ENCODE measurements around the gene USP33.
"Not testable (repeated sequence)": the region's sequence is repeated elsewhere in the genome, so short reads cannot be mapped to it uniquely, and the experiment has no call there.

The USP33 gene

DNA sequence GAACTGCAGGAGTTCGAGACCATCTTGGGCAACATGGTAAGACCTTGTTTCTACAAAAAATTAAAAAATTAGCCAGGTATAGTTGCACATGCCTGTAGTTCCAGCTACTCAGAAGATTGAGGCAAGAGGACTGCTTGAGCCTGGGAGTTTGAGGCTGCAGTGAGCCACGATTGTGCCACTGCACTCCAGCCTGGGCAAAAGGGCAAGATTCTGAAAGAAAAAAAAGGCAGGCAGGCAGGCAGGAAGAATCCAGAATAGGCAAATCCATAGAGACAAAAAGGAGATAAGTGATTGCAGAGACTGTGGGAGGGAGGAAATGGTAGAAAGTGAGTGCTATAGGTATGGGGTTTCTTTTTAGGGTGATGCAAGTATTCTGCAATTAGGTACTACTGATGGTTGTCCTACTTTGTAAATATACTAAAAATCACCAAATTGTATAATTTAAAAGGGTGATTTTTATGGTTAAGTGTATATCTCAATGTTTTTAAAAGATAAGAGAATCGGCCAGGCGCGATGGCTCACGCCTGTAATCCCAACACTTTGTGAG is 106.6 kb downstream of the USP33 start:
- no peak for DNase-seq (ENCODE audit: low read depth, low spot score)
- Histone ChIP-seq H3K4me1 (ENCODE audit: insufficient read depth, insufficient read length) (no peaks in the 10 kb centered on the region), H3K9me3 (ENCODE audit: insufficient read depth, low read length) (peaks cover 34% of the 10 kb centered on the region), H3K27me3 (ENCODE audit: insufficient read depth, insufficient read length) (no peaks in the 10 kb centered on the region), H3K4me3 (ENCODE audit: insufficient read length, low read depth) (no peak overlapping the region), H3K9ac (ENCODE audit: insufficient read length, low read depth) (no peak overlapping the region), H3K36me3 (ENCODE audit: insufficient read depth, insufficient read length, low read length) (peaks cover 5% of the 10 kb centered on the region)
- TF ChIP-seq ZNF274 (IDR thresholded peaks at IDR 0.05; ENCODE audit: low read depth, low read length) (no peak), YY1 (IDR thresholded peaks at IDR 0.05; ENCODE audit: insufficient read depth, insufficient read length) (no peak), SUZ12 (IDR thresholded peaks at IDR 0.05; ENCODE audit: extremely low read depth, insufficient read depth, insufficient read length) (no peak)

DNA sequence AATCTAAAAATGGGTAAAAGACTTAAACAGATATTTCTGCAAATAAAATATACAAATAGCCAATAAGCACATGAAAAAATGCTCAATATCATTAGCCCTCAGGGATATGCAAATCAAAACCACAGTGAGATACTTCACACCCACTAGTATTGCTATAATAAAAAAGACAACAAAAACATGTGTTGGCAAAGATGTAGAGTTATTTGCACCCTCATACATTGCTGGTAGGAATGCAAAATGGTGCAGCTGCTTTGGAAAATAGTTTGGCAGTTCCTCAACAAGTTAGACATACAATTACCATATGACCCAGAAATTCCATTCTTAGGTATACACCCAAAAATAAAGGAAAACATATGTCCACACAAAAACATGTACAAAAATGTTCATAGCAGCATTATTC is 107.4 kb downstream of the USP33 start:
- Histone ChIP-seq H3K27me3 (ENCODE audit: insufficient read depth, insufficient read length) (no peaks in the 10 kb centered on the region), H3K9ac (ENCODE audit: insufficient read length, low read depth) (no peak overlapping the region), H3K36me3 (ENCODE audit: insufficient read depth, insufficient read length, low read length) (peaks cover 5% of the 10 kb centered on the region), H3K4me1 (ENCODE audit: insufficient read depth, insufficient read length) (no peaks in the 10 kb centered on the region), H3K4me3 (ENCODE audit: insufficient read length, low read depth) (no peak overlapping the region), H3K9me3 (ENCODE audit: insufficient read depth, low read length) (peaks cover 34% of the 10 kb centered on the region)
- TF ChIP-seq SUZ12 (IDR thresholded peaks at IDR 0.05; ENCODE audit: extremely low read depth, insufficient read depth, insufficient read length) (no peak), YY1 (IDR thresholded peaks at IDR 0.05; ENCODE audit: insufficient read depth, insufficient read length) (no peak), ZNF274 (IDR thresholded peaks at IDR 0.05; ENCODE audit: low read depth, low read length) (no peak)
- DNase-seq (ENCODE audit: low read depth, low spot score) = no peak

DNA sequence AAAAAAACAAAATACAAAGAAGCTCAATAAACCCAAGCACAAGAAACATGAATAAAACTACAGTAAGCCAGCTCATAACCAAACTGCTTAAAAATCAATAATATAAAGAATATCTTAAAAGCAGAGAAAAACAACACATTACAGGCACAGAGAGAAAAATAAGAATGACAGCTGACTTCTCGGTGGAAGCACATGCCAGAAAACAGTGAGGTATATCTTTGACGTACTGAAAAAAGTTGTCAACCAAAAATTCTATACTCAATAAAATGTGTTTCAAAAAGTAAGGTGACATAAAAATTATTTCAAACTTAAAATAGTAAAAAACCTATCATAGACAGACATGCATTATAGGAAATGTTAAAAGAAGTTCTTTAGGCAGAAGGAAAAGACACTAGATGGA is 110.5 kb downstream of the USP33 start:
- H3K4me3 ChIP-seq (ENCODE audit: insufficient read length, low read depth) = no peak overlapping the region
- H3K36me3 ChIP-seq (ENCODE audit: insufficient read depth, insufficient read length, low read length) = peaks cover 19% of the 10 kb centered on the region
- DNase-seq (ENCODE audit: low read depth, low spot score) = no peak
- no peak overlapping the region for H3K9ac ChIP-seq (ENCODE audit: insufficient read length, low read depth)
- H3K4me1 ChIP-seq (ENCODE audit: insufficient read depth, insufficient read length) = no peaks in the 10 kb centered on the region
- TF ChIP-seq ZNF274 (IDR thresholded peaks at IDR 0.05; ENCODE audit: low read depth, low read length) (no peak), YY1 (IDR thresholded peaks at IDR 0.05; ENCODE audit: insufficient read depth, insufficient read length) (no peak), SUZ12 (IDR thresholded peaks at IDR 0.05; ENCODE audit: extremely low read depth, insufficient read depth, insufficient read length) (no peak)
- peaks cover 34% of the 10 kb centered on the region for H3K9me3 ChIP-seq (ENCODE audit: insufficient read depth, low read length)
- no peaks in the 10 kb centered on the region for H3K27me3 ChIP-seq (ENCODE audit: insufficient read depth, insufficient read length)

DNA sequence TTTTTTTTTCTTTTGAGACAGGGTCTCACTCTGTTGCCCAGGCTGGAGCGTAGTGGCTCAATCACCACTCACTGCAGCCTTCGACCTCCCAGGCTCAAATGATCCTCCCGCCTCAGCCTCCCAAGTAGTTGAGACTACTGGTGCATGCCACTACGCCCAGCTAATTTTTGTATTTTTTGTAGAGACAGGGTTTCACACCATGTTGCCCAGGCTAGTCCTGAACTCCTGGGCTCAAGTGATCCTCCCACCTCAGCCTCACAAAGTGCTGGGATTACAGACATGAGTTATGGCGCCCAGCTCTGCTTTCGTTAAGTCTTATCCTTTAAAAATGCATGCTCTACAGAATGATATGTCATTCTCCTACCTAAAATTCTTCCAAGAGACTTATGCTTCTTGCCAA is 113.4 kb downstream of the USP33 start:
- H3K9ac ChIP-seq (ENCODE audit: insufficient read length, low read depth); H3K4me1 ChIP-seq (ENCODE audit: insufficient read depth, insufficient read length); H3K27me3 ChIP-seq (ENCODE audit: insufficient read depth, insufficient read length); DNase-seq (ENCODE audit: low read depth, low spot score); H3K4me3 ChIP-seq (ENCODE audit: insufficient read length, low read depth): not testable (repeated sequence)
- Histone ChIP-seq H3K9me3 (ENCODE audit: insufficient read depth, low read length) (peaks cover 28% of the 10 kb centered on the region), H3K36me3 (ENCODE audit: insufficient read depth, insufficient read length, low read length) (peaks cover 21% of the 10 kb centered on the region)
